Measurements from ENCODE around the gene PRR20C.

GRCh38 chr13:57136093-57136492, 17.8 kb upstream of the PRR20C start:
- no peak for TF ChIP-seq CTCF (IDR thresholded peaks at IDR 0.05; ENCODE audit: low read length)
- TF ChIP-seq EZH2 (optimal IDR thresholded peaks at IDR 0.05; ENCODE audit: low read depth, low read length) = no peak

Data from MM.1S (cell line).